DND-41 (cell line): Measurements from ENCODE around the gene FAM180B.

Experiments
- ATAC-seq: fragments of 200-7000 bp; cut with Tn5 transposase; 3 replicates; pipeline ENCODE4 v1.9.1; 2021; ENCODE audit warnings: low read depth; ENCODE audit not compliant: insufficient read depth
- DNase-seq: peaks from one replicate; pipeline ENCODE4 v3.0.0-alpha.2; 2020
- H2AFZ ChIP-seq: 2 replicates; pipeline ENCODE4 v1.6.0; 2012; ENCODE audit warnings: low read depth, low read length
- H3K27ac ChIP-seq: 2 replicates; pipeline ENCODE4 v1.5.1; 2012; ENCODE audit warnings: low read length, inconsistent platforms
- H3K27me3 ChIP-seq: fragments of 200-600 bp; sonication (generic); 2 replicates; pipeline ENCODE4 v1.6.0; 2012; ENCODE audit warnings: low read length, mild to moderate bottlenecking, inconsistent platforms; ENCODE audit not compliant: insufficient read depth, poor library complexity
- H3K36me3 ChIP-seq: 2 replicates; pipeline ENCODE4 v1.5.1; 2012; ENCODE audit warnings: low read length, inconsistent platforms; ENCODE audit not compliant: insufficient read depth
- H3K4me1 ChIP-seq: 2 replicates; pipeline ENCODE4 v1.5.1; 2012; ENCODE audit warnings: mild to moderate bottlenecking, low read length; ENCODE audit not compliant: insufficient read depth
- H3K4me2 ChIP-seq: 2 replicates; pipeline ENCODE4 v1.6.0; 2012; ENCODE audit warnings: mild to moderate bottlenecking, moderate library complexity, low read length, inconsistent platforms; ENCODE audit not compliant: insufficient read depth
- H3K4me3 ChIP-seq, 2 experiments: fragments of 200-600 bp in 1 of 2; shearing (Covaris generic) in 1 of 2; 2 replicates each; pipeline ENCODE4 v1.5.1; 2012 to 2016; ENCODE audit warnings: inconsistent platforms in 2 of 2, low read length in 2 of 2, mild to moderate bottlenecking in 2 of 2, low read depth in 1 of 2, moderate library complexity in 1 of 2
- H3K79me2 ChIP-seq: 2 replicates; pipeline ENCODE4 v1.6.0; 2012; ENCODE audit warnings: low read length, inconsistent platforms; ENCODE audit not compliant: insufficient read depth
- H3K9ac ChIP-seq: 2 replicates; pipeline ENCODE4 v1.6.0; 2012; ENCODE audit warnings: low read depth, mild to moderate bottlenecking, inconsistent platforms, low read length, moderate library complexity
- H3K9me3 ChIP-seq: 2 replicates; pipeline ENCODE4 v1.5.1; 2012; ENCODE audit warnings: low read length, moderate library complexity, mild to moderate bottlenecking, inconsistent platforms; ENCODE audit not compliant: insufficient read depth, severe bottlenecking
- H4K20me1 ChIP-seq: 2 replicates; pipeline ENCODE4 v1.6.0; 2012; ENCODE audit warnings: low read length; ENCODE audit not compliant: insufficient read depth
- EZH2 ChIP-seq: IDR thresholded peaks from 3 replicates; pipeline ENCODE4 v1.6.1; 2012; ENCODE audit warnings: borderline replicate concordance, low read depth, mild to moderate bottlenecking, moderate library complexity, low read length, inconsistent platforms; ENCODE audit not compliant: severe bottlenecking
- TF ChIP-seq, protein P1 (sequence below): IDR thresholded peaks from 2 replicates; pipeline ENCODE4 v1.5.1; 2012; ENCODE audit warnings: borderline replicate concordance, low read length, moderate library complexity, mild to moderate bottlenecking; ENCODE audit not compliant: poor library complexity, severe bottlenecking; ENCODE audit errors: extremely low read depth

FAM180B gene

DNA sequence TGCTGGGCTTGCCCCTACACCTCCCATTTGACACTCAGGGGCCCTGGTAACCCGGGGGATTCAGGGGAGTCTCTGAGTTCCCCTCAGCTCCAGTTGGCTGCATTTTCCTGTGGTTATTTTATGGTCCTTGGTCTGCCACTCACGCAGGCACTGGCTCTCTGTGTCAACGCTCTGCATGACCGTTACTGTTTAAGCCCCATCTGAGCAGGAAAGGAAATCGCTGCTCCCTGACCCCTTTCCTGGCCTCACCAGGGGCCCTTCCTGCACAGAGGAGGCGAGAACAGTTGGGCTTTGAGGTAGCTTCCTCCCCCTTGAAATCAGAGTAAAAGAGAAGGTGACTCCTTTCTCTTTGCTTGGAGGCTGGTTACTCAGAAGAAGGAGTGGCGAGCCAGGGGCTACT lies 5.3 kb downstream of the FAM180B start:
- DNase-seq, result no peak

DNA sequence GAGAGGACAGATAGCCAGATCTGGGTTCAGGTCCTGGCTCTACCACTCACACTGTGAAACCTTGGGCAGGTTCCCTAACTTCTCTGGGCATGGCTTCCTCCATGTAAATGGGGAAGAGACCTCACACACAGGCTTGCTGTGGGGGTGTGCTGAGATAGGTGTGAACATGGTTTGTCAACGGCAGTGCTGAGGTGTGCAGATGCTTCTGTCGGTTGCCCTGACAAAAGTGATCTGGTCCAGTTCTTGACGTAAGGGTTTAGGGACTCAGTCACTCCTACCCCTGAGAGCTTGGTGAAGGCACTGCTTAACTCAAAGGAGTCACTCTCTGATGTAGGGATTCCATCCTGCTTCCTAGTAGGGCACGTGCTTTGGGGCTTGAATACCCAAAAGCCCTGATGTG lies 5.8 kb downstream of the FAM180B start:
- Histone ChIP-seq H4K20me1 (no peaks in the 10 kb centered on the region), H3K36me3 (no peaks in the 10 kb centered on the region), H3K27ac (no peak overlapping the region), H3K9me3 (no peaks in the 10 kb centered on the region), H3K4me2 (no peak overlapping the region), H3K27me3 (no peaks in the 10 kb centered on the region), H3K9ac (no peak overlapping the region), H3K4me3 (no peak overlapping the region), H3K4me1 (no peaks in the 10 kb centered on the region), H3K79me2 (no peaks in the 10 kb centered on the region), H2AFZ (no peak overlapping the region)
- DNase-seq (no peak), ATAC-seq (no peak)
- TF ChIP-seq, protein P1, sequence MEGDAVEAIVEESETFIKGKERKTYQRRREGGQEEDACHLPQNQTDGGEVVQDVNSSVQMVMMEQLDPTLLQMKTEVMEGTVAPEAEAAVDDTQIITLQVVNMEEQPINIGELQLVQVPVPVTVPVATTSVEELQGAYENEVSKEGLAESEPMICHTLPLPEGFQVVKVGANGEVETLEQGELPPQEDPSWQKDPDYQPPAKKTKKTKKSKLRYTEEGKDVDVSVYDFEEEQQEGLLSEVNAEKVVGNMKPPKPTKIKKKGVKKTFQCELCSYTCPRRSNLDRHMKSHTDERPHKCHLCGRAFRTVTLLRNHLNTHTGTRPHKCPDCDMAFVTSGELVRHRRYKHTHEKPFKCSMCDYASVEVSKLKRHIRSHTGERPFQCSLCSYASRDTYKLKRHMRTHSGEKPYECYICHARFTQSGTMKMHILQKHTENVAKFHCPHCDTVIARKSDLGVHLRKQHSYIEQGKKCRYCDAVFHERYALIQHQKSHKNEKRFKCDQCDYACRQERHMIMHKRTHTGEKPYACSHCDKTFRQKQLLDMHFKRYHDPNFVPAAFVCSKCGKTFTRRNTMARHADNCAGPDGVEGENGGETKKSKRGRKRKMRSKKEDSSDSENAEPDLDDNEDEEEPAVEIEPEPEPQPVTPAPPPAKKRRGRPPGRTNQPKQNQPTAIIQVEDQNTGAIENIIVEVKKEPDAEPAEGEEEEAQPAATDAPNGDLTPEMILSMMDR, result no peak
- TF ChIP-seq EZH2, result no peak

More for the DNA sequence above, 5.3 kb downstream of the FAM180B start:
- Histone ChIP-seq H3K9ac (no peak overlapping the region), H3K79me2 (no peaks in the 10 kb centered on the region), H3K4me2 (no peak overlapping the region), H3K36me3 (no peaks in the 10 kb centered on the region), H3K9me3 (no peaks in the 10 kb centered on the region), H3K4me1 (no peaks in the 10 kb centered on the region), H3K27me3 (no peaks in the 10 kb centered on the region), H3K27ac (no peak overlapping the region), H2AFZ (no peak overlapping the region), H4K20me1 (no peaks in the 10 kb centered on the region), H3K4me3 (no peak overlapping the region)
- no peak for TF ChIP-seq EZH2
- TF ChIP-seq, protein P1, result no peak
- ATAC-seq, result peak; percentile 39; the same call in 2 of the 3 replicates

DNA sequence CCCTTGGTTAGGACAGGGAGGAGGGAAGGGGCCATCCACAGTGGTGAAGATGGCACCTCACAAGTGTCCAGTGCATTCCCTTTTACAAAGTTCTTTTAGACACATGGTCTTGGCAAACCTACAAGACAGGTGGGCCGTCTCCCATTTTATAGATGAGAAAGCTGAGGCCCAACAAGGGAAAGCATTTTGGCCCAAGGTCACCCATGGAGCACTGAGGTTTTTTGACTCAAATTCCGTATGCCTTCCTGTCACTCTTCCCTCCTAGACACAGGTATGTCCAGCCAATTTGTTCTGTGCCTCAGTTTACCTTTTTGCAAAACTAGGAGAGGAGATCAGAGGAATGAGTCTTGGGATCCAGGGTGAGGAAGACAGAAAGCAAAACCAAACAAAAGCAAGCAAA lies 6.5 kb downstream of the FAM180B start:
- no peak overlapping the region for H3K4me2 ChIP-seq
- H3K27ac ChIP-seq, result no peak overlapping the region

More for the DNA sequence above, 6.5 kb downstream of the FAM180B start:
- DNase-seq (no peak), ATAC-seq (no peak)
- no peaks in the 10 kb centered on the region for H4K20me1 ChIP-seq
- H3K9me3 ChIP-seq, result no peaks in the 10 kb centered on the region
- H3K4me3 ChIP-seq, result no peak overlapping the region
- no peak for TF ChIP-seq EZH2
- TF ChIP-seq, protein P1, result no peak
- no peaks in the 10 kb centered on the region for H3K36me3 ChIP-seq
- no peaks in the 10 kb centered on the region for H3K27me3 ChIP-seq
- no peak overlapping the region for H3K9ac ChIP-seq
- no peaks in the 10 kb centered on the region for H3K79me2 ChIP-seq
- no peak overlapping the region for H2AFZ ChIP-seq
- no peaks in the 10 kb centered on the region for H3K4me1 ChIP-seq
